ENCODE measurements around the gene NCDN. TPM values are rescaled to one million over a fixed set of nuclear protein-coding genes. Genes with fewer than 3 reads are reported as not detected.

Gene NCDN
- total and polyA plus RNA-seq, 2 of the 8 experiments (the other 6 are each of a cell fraction or from before 2014, with no cell fraction given) = 26.2 to 35.4 TPM

DNA sequence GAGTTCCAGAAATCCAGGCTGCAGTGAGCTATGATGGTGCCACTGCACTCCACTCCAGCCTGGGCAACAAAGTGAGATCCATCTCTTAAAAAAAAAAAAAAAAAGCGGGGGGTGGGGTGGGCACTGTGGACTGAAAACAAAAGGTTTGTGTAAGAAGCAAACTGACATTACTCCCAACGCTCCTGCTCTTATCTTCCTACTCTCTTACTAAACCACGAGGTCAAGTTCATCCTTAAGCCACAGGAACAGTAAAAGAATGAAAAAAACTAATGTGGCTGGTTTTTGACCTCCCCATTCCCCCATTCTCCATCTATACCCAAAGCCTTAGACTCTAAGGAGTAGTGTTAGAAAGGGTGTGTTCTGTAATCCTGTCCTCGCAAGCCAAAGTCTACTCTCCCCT, 46.3 kb downstream of the NCDN start (continued):
- TF ChIP-seq CHD7 (IDR thresholded peaks at IDR 0.05; ENCODE audit: insufficient replicate concordance, low read length) (no peak), ATF2 (IDR thresholded peaks at IDR 0.05; ENCODE audit: low read length) (no peak), MAFK (IDR thresholded peaks at IDR 0.05; ENCODE audit: low read depth, low read length) (no peak)

Data from H1 (cell line).